Posterior vena cava (tissue), 2 donors: ENCODE results near the gene PEX7. TPM values are rescaled to one million over a fixed set of nuclear protein-coding genes. Genes with fewer than 3 reads are reported as not detected.
"Not testable (repeated sequence)": the region's sequence is repeated elsewhere in the genome, so short reads cannot be mapped to it uniquely, and the experiment has no call there.

ENCODE experiments used
- DNase-seq: peaks from one replicate; pipeline ENCODE4 v3.0.0-alpha.2; 2020; ENCODE audit warnings: low spot score
- intact Hi-C, 2 donors: fragments of 100-400 bp; cut with DNase I; formaldehyde crosslinking; loops; one replicate each; pipeline versions ENCODE4 v1.14.1 to v1.14.2; 2022 to 2023
- total RNA-seq, 2 donors: library from RNA; stranded (reverse); fragmentation: NEBNext Ultra II Directional; extraction: Animal tissue kit (Norgen Biotek cat#: 25700); gene quantifications; one replicate each; pipeline ENCODE4 v1.2.1, GENCODE V29; 2021
- donor health status: DM: yes; HTN: yes; CAD: no.
- donor health status: DM: yes; HTN: yes; CAD: no.

Gene PEX7
- total RNA-seq, 2 donors from 2014 or later, result 4.4 to 4.7 TPM

DNA sequence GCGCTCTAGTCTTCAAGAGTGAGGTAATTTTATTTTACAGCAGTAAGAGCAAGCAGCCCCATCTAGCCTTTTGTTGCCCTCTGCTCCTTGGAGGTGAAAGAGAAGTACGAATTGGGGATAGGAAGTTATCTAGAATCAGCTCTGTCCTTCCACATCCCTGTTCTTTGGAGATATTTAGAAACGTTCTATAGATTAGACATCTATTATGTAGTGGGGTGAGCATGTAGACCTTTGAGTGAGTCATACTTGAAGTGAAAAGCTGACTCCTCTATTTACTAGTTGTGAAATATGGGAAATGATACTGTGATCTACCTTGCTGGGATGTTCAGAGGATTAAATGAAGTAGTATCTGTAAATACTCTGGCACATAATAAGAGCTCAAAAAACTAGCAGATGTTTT is 63.7 kb downstream of the PEX7 start:
- intact Hi-C loops, result no loop called here
- no peak for DNase-seq

DNA sequence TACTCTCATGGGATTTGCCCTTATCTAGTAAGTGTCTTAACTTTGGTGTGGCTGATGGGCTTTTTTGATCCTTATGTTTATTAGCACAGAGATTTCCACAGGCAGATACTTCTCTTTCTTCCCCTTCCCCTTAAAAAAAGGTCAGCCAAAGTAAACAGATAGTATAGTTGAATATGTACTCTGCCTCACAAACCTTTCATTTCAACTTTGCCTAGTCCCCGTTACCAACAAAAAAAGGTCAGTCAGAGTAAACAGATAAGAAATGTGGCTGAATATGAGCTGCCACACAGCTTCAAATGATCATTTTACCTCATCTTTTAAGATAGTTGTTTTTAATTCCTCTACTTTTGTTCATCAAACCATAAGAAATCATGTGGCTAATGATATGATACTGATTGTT is 65.6 kb downstream of the PEX7 start:
- intact Hi-C loops, result no loop called here
- DNase-seq, result no peak

DNA sequence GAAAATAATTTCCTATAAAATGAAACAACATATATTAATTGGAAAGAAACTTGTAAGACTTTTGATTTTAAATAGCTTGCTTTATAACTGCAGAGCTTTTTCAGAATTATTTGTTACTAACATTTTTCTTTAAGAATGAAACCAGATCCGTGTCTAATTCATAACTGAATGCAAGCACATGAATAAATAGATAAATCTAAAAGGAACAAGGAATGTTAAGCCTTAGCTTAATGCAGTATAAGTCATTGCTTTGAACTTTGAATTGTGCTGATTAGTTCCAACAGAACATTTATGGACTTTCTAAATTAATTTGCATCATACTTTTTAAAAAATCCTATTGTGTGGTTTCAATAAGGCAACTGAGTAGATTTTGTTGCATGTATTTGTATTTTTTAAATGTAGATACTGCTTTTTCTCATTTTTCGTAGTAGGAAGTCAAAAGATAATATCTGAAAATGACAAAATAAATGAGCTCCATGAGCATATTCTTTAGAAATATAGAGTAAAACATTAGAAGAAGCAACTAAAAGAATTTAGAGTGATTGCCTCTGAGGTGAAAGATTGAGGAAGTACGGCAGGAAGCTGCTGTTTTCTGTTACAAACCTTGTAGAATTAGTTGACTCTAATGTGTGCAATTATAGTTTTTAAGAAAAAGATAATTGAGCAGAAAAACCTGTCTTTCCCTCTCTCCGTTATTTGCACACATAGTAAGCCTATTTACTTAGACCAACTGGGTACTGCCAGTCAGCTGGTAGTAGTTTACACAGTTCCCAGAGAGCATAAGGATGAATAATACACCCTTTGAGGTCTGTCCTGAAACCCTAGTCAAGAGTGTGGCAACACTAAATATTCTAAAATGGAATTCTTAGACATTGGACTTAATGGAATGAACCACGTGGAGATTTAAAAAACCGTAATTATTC is 67.1 kb downstream of the PEX7 start:
- intact Hi-C loops, result no loop called here
- DNase-seq, result no peak

DNA sequence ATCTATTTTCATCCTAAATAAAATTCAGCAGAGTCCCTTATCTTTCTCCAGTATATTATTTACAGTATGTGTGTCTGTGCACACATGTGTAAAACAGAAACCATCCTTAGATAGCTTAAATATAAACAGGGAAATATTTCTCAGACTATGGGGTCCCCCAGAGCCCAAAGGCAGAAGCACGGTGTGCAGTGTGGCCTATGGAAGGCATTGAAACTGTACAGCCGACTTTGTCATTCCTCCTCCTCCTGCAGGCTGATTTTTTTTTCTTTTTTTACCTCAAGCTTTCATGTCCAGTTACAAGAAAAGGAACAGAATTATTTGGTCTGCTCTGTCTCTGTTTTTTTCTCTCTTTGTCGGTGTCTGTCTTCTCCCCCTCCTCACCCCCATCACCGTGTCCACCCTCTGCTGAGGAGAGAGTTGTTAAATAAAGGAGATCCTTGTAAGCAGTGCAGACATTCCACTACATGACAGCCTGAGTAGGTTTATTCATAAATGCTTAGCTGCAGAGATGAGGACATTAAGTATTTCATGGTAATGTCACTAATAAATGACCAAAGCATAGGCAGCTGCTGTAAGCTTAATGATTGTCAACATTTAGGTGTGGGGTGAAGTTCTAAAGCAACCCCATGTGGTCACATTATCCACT is 67.9 kb downstream of the PEX7 start:
- DNase-seq, result no peak
- intact Hi-C loops, result no loop called here

DNA sequence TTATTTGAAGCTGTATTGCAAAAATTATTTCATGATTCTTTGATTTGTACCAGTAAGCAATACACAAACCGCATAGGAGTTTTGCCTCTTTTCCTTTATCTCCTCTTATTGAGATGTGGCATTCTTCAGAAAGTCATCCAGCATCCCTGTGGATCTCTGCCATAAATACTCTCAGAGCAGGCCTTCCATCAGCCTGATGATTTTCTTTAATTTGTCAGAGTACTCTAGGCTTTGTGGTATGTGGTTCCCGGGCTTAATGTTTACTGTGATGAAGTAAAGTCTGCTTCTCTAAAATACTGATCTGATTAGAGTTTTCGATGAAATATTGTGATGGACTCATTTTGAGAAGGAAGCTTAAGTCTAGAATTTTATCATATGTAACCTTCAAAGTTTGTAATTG is 68.6 kb downstream of the PEX7 start:
- no peak for DNase-seq
- intact Hi-C loops, result no loop called here

DNA sequence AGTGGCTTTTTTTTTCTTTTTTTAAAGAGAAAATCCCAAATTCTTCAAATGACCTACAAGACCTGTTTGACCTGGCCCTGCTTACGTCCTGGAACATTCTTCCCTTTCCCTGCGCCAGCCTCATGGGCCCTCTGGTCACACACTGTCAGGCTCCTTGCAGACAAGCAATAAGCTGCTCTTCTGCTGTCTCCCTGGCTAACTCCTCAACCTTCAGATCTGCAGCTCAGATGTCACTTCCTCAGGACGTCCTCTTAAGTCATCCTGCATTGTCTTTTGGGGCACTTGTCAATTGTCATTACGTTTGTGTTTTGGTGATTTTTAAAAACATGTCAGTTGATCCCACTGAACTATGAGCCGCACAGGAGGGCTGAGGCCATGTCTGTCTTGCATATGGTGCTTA is 70.8 kb downstream of the PEX7 start:
- DNase-seq, result no peak
- intact Hi-C loops, result no loop called here

DNA sequence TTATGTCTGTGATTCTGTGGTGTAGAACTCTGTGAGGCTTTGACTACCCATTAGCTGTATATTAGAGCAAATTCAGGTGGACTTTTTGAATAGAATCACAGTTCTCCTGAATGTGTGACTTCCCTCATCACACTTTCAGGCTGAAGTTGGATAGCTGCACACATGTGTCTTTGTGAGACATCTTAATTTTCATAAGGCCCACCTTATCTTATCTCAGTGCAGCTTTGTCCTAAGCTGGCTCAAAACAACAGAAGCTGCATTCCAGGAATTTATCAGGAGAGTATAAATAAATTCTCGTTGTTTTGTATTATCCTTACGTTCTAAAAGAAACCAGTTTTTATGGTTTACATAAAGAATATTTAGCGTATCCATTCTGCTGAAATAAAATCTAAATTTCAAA is 73.5 kb downstream of the PEX7 start:
- no peak for DNase-seq
- intact Hi-C loops, result no loop called here

DNA sequence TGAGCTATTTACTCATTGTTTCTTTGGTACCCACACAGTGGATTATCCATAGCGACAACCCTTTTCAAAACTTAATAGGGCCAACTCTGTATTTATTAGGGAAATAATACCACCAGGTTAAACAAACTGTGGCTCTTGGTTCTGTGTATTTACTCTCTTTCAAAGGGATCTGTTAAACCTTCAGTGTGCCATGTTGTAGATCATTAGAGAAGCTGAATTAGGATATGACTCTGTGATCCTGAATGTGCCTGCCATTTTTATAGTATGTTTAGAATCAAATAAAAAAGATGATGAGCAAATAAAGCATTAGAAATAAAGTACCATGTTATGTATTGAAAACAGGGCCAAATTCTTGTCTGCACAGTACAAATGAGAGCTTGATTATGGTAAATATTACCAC is 74.7 kb downstream of the PEX7 start:
- intact Hi-C loops, result no loop called here
- DNase-seq, result no peak

DNA sequence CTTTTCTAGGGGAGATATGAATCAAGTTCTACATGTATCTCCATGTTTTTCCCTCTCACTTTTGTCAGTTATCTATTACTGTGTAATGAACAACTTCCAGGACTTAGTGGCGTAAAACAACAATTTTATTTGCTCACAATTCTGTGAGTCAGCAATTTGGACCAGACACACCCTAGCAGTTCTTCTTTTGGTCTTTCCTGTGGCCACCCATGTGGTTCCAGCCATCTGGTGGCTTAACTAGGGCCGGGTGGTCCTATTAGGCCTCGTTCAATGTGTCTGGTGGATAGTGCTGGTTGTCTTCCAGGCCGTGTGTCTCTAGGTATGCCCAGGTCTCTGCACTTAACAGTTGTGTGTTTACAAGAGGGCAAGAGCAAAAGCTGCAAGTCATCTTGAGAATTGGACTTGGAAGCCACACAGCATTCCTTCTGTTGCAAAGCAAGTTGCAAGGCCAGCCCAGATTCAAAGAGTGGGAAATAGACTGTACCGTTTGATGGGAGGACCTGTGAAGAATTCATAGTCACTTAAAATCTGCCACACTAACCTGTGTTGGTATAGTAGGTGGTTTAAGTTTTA is 78.9 kb downstream of the PEX7 start:
- intact Hi-C loops, result no loop called here
- no peak for DNase-seq

DNA sequence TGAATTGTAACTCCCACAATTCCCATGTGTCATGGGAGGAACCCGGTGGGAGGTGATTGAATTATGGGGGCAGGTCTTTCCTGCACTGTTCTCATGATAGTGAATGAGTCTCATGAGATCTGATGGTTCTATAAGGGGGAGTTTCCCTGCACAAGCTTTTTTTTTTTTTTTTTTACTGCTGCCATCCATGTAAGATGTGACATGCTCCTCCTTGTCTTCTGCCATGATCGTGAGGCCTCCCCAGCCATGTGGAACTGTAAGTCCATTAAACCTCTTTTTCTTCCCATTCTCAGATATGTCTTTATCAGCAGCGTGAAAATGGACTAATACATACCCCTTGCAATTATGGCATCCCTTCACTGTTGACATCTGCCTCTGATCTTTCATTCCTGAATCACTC is 82.1 kb downstream of the PEX7 start:
- DNase-seq, intact Hi-C loops: not testable (repeated sequence)

DNA sequence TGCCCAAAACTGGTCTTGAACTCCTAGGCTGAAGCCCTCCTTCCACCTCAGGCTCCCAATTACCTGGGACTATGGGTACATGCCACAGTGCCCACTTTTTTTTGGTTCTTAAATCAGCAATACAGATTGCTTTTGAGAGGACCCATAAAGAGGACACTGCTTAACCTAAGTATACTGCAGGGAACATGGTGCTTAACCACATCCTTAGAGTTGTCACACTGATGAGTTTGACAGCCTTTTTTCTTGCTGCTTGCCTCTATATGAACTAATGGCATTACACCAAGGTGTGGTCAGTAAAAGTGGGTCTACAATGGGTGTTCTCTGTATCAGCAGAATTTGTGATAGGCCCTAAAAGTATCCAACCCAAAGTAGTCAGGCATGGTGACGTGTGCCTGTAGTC is 92.6 kb downstream of the PEX7 start:
- DNase-seq, result no peak
- intact Hi-C loops, result no loop called here

DNA sequence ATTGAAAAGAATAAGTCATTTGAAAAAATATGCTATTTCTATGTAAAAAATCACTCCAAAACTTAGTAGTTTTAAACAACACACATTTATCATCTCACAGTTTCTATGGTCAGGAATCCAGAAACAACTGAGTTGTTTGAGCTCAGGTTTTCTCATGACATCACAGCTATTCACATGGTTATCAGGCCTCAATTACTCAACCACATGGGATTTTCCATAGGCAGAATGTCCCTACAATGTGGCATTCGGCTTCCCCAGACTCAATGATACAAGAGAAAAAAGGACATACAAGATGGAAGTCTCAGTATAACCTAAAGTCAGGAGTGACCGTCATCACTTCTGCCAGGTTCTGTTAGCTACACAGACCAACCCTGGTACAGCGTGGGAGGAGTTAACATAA is 96.3 kb downstream of the PEX7 start:
- no peak for DNase-seq
- intact Hi-C loops, result no loop called here

DNA sequence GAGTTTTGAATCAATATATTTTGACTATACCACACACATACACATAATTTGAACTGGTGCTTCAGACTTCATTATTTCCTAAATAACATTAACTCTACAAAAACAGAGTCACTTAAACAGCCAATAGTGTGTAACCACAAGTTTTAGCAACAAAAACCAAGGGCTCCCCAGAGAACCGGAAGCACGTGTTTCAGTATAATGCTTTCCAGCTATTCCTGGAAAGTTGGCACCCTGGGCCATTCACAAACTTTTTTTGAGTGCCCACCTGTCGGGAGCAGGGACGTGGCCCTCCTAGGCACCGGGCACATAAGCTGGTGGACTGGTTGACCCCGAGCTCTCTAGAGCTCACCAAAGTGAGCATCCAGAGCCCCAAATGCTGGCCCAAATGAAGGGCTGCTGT is 97.8 kb downstream of the PEX7 start:
- no peak for DNase-seq
- intact Hi-C loops, result no loop called here

DNA sequence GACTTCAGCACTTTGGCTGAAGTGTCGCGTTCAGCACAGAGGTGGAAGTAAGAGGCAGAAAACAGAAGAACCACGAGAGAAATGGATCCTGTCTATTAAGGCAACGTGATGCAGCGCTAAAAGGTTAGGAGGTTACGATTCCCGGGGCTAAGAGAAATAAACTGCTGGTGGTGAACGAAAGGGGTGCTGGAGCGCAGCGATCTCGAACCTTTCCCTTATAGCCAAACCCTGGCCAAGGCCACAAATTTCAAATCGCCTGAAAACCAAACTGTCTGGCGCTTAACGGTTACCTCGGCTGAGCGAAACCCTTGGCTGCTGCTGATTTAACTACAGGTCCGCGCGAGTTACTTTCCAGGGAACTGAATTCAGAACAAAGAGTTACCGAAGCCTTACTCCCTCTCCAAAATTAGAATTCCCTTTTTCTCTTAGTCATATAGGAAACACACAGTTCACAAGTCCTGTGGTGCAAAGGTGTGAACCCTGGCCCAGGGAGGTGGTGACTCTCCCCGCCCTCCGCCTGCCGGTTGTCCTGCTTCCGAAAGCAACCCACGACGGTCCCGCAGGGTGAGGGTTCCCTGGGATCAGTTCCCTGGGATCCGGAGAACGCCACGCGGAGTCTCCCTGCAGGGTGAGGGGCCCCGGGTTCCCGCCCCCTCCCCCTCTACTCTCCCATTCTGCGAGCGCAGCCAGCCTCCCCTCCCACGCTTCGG is 98.4 kb downstream of the PEX7 start:
- peak; percentile 81 for DNase-seq
- intact Hi-C loops, result no loop called here

DNA sequence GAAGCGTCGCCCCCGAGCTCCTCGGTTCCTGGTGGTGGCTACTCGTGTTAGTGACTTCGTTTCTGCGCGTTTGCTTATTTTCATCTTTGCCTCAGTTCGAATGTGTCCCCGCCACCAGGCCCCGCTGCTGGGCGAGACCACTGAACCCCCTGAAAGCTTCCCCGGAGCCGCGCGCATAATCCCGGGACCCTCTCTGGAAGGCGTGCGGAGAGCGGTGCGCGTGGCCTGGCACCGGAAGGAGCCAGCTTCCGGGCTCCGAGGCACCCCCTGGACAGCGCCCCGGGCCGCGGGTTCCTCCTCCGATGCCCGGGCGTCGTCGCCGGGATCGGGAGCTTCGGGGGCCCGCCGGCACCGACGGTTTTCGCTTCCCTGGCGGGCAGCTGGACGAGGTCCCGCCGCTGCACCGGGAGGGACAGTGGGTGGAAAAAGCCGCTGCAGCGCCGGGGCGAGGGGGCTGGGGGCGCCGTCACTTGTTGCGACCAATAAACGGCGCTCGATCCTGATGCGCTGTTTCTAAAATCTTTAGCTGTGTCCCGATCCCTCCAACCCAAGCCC is 99.1 kb downstream of the PEX7 start:
- intact Hi-C loops, result no loop called here
- DNase-seq, result peak; percentile 82

DNA sequence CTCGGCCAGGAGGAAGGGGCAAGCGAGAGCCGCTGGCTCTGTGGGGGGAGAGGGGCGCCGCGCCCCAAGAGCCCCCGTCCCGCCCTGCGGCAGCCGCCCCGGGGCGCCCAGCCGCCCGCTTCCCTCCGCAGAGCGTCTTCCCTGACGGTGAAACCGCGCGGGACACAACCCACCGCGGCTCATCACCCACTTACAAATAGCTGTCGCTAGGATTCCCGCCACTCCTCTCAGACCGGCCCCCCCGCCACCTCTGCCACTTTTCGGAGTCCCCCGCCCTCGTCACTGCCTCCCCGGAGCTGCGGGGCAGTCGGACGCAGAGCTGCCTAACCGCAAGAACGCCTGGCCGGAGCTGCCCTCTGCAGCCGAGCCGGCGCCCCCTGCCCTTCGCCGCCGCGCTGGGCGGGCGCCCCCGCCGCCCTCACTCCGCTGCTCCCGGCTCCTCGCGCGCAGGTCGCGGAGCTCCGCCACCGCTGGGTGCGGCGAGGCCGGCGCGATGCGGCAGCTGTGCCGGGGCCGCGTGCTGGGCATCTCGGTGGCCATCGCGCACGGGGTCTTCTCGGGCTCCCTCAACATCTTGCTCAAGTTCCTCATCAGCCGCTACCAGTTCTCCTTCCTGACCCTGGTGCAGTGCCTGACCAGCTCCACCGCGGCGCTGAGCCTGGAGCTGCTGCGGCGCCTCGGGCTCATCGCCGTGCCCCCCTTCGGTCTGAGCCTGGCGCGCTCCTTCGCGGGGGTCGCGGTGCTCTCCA is 99.7 kb downstream of the PEX7 start, which contains the start of gene SLC35D3:
Gene SLC35D3 (plus strand): TSS at position 366 of the 749 bp plus-strand sequence. CDS start 128 bp downstream, at position 494.
- intact Hi-C loops, result no loop called here
- no peak for DNase-seq

DNA sequence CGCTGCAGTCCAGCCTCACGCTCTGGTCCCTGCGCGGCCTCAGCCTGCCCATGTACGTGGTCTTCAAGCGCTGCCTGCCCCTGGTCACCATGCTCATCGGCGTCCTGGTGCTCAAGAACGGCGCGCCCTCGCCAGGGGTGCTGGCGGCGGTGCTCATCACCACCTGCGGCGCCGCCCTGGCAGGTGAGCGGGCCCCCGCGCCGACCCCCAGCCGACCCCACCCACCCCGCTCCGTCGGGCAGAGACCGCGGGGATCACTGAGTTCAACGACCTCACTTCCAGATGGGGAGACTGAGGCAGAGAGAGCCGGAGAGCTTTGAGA is 100.3 kb downstream of the PEX7 start:
- no peak for DNase-seq
- intact Hi-C loops, result no loop called here

DNA sequence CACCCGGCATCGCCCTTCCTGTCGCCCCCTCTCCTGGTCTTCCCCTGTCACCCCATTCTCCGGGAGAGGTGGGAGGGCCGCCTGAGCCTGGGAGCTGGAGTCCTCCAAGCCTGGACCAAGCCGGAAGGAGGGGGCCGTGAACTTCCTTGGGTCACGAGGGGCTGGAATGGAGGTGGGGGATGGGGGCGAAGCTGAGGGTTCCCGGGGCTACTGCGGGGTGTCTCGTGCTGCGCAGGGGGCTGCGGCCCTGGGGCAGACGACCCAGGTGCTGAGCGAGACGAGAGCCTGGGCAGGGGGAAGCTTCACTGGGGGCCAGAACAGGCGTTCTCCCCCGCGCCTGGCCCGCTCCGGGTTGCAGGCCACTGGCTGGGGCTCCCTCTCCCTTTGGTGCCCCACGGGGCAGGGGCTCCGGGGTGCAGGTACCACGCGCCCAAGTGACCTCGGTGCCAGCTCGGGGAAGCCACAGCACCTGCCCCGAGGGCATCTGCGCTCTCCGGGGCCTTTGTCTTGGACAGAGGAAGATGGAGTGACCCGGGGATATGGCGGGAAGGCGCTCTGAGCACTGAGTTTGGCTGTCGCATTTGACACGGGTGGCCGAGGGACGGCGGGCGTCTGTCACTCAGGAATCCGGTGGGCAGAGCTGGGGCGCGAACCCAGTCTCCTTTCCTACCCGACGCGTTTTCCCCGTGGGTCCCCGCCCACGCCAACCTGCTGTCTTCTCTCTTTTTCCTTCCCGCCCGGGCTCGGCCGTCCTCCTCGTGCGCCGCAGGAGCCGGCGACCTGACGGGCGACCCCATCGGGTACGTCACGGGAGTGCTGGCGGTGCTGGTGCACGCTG is 100.9 kb downstream of the PEX7 start:
- no peak for DNase-seq
- intact Hi-C loops, result no loop called here
